HepG2 (cell line): ENCODE data around the gene PSD. TPM values are rescaled to one million over a fixed set of nuclear protein-coding genes. Genes with fewer than 3 reads are reported as not detected.

Experiments
- CENPT ChIP-seq: sonication (generic); formaldehyde crosslinking; IDR thresholded peaks from 2 replicates; pipeline ENCODE4 v1.8.0; 2022; ENCODE audit warnings: low read depth, mild to moderate bottlenecking, moderate library complexity, missing genetic modification reagents
- DZIP1 ChIP-seq: sonication (generic); formaldehyde crosslinking; IDR thresholded peaks from 2 replicates; pipeline ENCODE4 v1.5.0; 2020; ENCODE audit warnings: mild to moderate bottlenecking, missing genetic modification reagents
- GTF2F1 ChIP-seq: fragments of 150-350 bp; IDR thresholded peaks from 2 replicates; pipeline ENCODE4 v1.6.1; 2014; ENCODE audit warnings: low read length
- GZF1 ChIP-seq: sonication (generic); formaldehyde crosslinking; IDR thresholded peaks from 2 replicates; pipeline ENCODE4 v1.5.1; 2020; ENCODE audit warnings: mild to moderate bottlenecking, missing genetic modification reagents
- HOXA9 ChIP-seq: sonication (generic); formaldehyde crosslinking; IDR thresholded peaks from 2 replicates; pipeline ENCODE4 v1.8.1; 2022; ENCODE audit warnings: missing genetic modification reagents, mild to moderate bottlenecking, moderate library complexity, borderline replicate concordance
- KDM2A ChIP-seq: sonication (generic); formaldehyde crosslinking; IDR thresholded peaks from 2 replicates; pipeline ENCODE4 v1.4.0; 2020; ENCODE audit warnings: low read depth, missing genetic modification reagents, borderline replicate concordance
- PHF8 ChIP-seq: sonication (generic); formaldehyde crosslinking; IDR thresholded peaks from 2 replicates; pipeline ENCODE4 v1.5.0; 2020; ENCODE audit warnings: missing genetic modification reagents
- POLR2AphosphoS5 ChIP-seq: IDR thresholded peaks from 2 replicates; pipeline ENCODE4 v1.6.1; 2012; ENCODE audit warnings: low read depth, low read length
- TBL1XR1 ChIP-seq: fragments of 150-350 bp; IDR thresholded peaks from 2 replicates; pipeline ENCODE4 v1.6.1; 2014; ENCODE audit warnings: borderline replicate concordance, low read length; ENCODE audit not compliant: partially characterized antibody
- TFE3 ChIP-seq: IDR thresholded peaks from 2 replicates; pipeline ENCODE4 v1.6.1; 2016
- ZFY ChIP-seq: sonication (generic); formaldehyde crosslinking; IDR thresholded peaks from 2 replicates; pipeline ENCODE4 v1.4.0; 2020; ENCODE audit warnings: missing genetic modification reagents
- ZGPAT ChIP-seq: IDR thresholded peaks from 2 replicates; pipeline ENCODE4 v1.6.1; 2016; ENCODE audit warnings: mild to moderate bottlenecking
- ZNF296 ChIP-seq: sonication (generic); formaldehyde crosslinking; conservative IDR thresholded peaks from 2 replicates; pipeline ENCODE4 v1.5.0; 2020; ENCODE audit warnings: mild to moderate bottlenecking, missing genetic modification reagents
- ZNF550 ChIP-seq: sonication (generic); formaldehyde crosslinking; IDR thresholded peaks from 2 replicates; pipeline ENCODE4 v1.4.0; 2020; ENCODE audit warnings: mild to moderate bottlenecking, missing genetic modification reagents, borderline replicate concordance
- polyA plus RNA-seq, 8 experiments: library from polyadenylated mRNA; depleted of rRNA in 3 of 8; stranded (reverse) in 7 of 8; unstranded in 1 of 8; fragments of >200 nt; fragmentation: Illumina TruSeq in 4 of 8; extraction: Trizol in 4 of 8; gene quantifications; 2 replicates each; pipeline versions ENCODE4 v1.2.1 to v1.2.3, GENCODE V29; 2011 to 2016; ENCODE audit warnings: low read depth in 4 of 8, missing spikeins in 1 of 8, mixed read lengths in 1 of 8; ENCODE audit not compliant: insufficient read depth in 1 of 8
- total RNA-seq, 5 experiments: library from RNA; depleted of rRNA; stranded (reverse); fragments of >200 nt; fragmentation: Illumina TruSeq; extraction: Trizol; gene quantifications; 2 replicates each; pipeline ENCODE4 v1.2.3, GENCODE V29; 2016; ENCODE audit warnings: low read depth in 1 of 5
- TF ChIP-seq, protein P1 (sequence below): sonication (generic); formaldehyde crosslinking; IDR thresholded peaks from 2 replicates; pipeline ENCODE4 v1.4.0; 2020; ENCODE audit warnings: missing genetic modification reagents, borderline replicate concordance
- TF ChIP-seq, protein P2 (sequence below): IDR thresholded peaks from 2 replicates; pipeline ENCODE4 v1.6.1; 2016; ENCODE audit warnings: missing biosample characterization, missing genetic modification reagents, low read depth

Gene PSD
- total and polyA plus RNA-seq, 2 of the 13 experiments (the other 11 are each of a cell fraction or from before 2014, with no cell fraction given), result 0.35 to 0.58 TPM

- TF ChIP-seq, protein P1, sequence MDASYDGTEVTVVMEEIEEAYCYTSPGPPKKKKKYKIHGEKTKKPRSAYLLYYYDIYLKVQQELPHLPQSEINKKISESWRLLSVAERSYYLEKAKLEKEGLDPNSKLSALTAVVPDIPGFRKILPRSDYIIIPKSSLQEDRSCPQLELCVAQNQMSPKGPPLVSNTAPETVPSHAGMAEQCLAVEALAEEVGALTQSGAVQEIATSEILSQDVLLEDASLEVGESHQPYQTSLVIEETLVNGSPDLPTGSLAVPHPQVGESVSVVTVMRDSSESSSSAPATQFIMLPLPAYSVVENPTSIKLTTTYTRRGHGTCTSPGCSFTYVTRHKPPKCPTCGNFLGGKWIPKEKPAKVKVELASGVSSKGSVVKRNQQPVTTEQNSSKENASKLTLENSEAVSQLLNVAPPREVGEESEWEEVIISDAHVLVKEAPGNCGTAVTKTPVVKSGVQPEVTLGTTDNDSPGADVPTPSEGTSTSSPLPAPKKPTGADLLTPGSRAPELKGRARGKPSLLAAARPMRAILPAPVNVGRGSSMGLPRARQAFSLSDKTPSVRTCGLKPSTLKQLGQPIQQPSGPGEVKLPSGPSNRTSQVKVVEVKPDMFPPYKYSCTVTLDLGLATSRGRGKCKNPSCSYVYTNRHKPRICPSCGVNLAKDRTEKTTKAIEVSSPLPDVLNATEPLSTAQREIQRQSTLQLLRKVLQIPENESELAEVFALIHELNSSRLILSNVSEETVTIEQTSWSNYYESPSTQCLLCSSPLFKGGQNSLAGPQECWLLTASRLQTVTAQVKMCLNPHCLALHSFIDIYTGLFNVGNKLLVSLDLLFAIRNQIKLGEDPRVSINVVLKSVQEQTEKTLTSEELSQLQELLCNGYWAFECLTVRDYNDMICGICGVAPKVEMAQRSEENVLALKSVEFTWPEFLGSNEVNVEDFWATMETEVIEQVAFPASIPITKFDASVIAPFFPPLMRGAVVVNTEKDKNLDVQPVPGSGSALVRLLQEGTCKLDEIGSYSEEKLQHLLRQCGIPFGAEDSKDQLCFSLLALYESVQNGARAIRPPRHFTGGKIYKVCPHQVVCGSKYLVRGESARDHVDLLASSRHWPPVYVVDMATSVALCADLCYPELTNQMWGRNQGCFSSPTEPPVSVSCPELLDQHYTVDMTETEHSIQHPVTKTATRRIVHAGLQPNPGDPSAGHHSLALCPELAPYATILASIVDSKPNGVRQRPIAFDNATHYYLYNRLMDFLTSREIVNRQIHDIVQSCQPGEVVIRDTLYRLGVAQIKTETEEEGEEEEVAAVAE (CRISPR knock-in tag), result 0 out of 2 replicates have a peak, but pooled peaks have one; percentile 61
- TF ChIP-seq ZFY, result peak; percentile 92
- TF ChIP-seq KDM2A (CRISPR knock-in tag), result peak; percentile 93
- no peak for TF ChIP-seq ZNF550 (CRISPR knock-in tag)
- no peak for TF ChIP-seq TBL1XR1
- peak; percentile 49 for TF ChIP-seq POLR2AphosphoS5
- 0 out of 2 replicates have a peak, but pooled peaks have one; percentile 57 for TF ChIP-seq TFE3 (CRISPR knock-in tag)
- peak; percentile 4; the same call in 1 of the 2 replicates for TF ChIP-seq HOXA9
- TF ChIP-seq GZF1, result peak; percentile 64; the same call in 1 of the 2 replicates
- peak; percentile 85 for TF ChIP-seq PHF8 (CRISPR knock-in tag)
- peak; percentile 70; the same call in 1 of the 2 replicates for TF ChIP-seq CENPT
- peak; percentile 70; the same call in 1 of the 2 replicates for TF ChIP-seq DZIP1 (CRISPR knock-in tag)
- peak; percentile 86 for TF ChIP-seq ZGPAT (CRISPR knock-in tag)
- TF ChIP-seq, protein P2, sequence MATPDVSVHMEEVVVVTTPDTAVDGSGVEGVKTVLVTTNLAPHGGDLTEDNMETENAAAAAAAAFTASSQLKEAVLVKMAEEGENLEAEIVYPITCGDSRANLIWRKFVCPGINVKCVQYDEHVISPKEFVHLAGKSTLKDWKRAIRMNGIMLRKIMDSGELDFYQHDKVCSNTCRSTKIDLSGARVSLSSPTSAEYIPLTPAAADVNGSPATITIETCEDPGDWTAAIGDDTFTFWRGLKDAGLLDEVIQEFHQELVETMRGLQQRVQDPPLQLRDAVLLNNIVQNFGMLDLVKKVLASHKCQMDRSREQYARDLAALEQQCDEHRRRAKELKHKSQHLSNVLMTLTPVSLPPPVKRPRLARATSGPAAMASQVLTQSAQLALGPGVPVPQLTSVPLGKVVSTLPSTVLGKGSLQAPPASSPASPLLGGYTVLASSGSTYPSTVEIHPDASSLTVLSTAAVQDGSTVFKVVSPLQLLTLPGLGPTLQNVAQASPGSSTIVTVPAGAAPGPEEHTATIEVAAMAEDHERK (CRISPR knock-in tag), result 0 out of 2 replicates have a peak, but pooled peaks have one; percentile 31
- peak; percentile 74; the same call in 1 of the 2 replicates for TF ChIP-seq ZNF296 (CRISPR knock-in tag)
- TF ChIP-seq GTF2F1, result no peak
Observed at GRCh38 chr10:102420714-102421506, 2.3 kb upstream of the PSD start, which contains the start of gene FBXL15 (continued).
